Activated CD4-positive, alpha-beta T cell treated with anti-CD3 and anti-CD28 coated beads, Interleukin-2, amount 10 ng/mL, durations not matched to agents 24 days and 14 days (primary cell): ENCODE data around the gene JAKMIP2. TPM values are rescaled to one million over a fixed set of nuclear protein-coding genes. Genes with fewer than 3 reads are reported as not detected.
A peak's percentile ranks its signal among the peaks of the same experiment; 100 is the strongest.
"Not testable (repeated sequence)": the region's sequence is repeated elsewhere in the genome, so short reads cannot be mapped to it uniquely, and the experiment has no call there.

Source experiments
- DNase-seq: peaks from one replicate; pipeline ENCODE4 v3.0.0; 2022
- H3K27ac Mint-ChIP-seq: one replicate; pipeline ENCODE4 v1.8.0; 2022; ENCODE audit warnings: mild to moderate bottlenecking, mixed read lengths
- H3K27me3 Mint-ChIP-seq: one replicate; pipeline ENCODE4 v1.8.0; 2022; ENCODE audit warnings: mixed read lengths
- H3K36me3 Mint-ChIP-seq: one replicate; pipeline ENCODE4 v1.8.0; 2022; ENCODE audit warnings: low read depth, mild to moderate bottlenecking, mixed read lengths
- H3K4me1 Mint-ChIP-seq: one replicate; pipeline ENCODE4 v1.8.0; 2021; ENCODE audit warnings: mixed read lengths
- H3K4me3 Mint-ChIP-seq: one replicate; pipeline ENCODE4 v1.8.0; 2022; ENCODE audit warnings: mild to moderate bottlenecking, moderate library complexity, mixed read lengths
- H3K9me3 Mint-ChIP-seq: one replicate; pipeline ENCODE4 v1.8.0; 2021; ENCODE audit warnings: mixed read lengths
- intact Hi-C: fragments of 100-400 bp; cut with micrococcal nuclease; formaldehyde crosslinking; loops from one replicate; pipeline ENCODE4 v1.15.1; 2023
- total RNA-seq: library from RNA; stranded (reverse); gene quantifications from 2 replicates; pipeline ENCODE4 v1.2.3, GENCODE V29; 2022

JAKMIP2 gene
- total RNA-seq, 1 donor from 2014 or later = 1.2 TPM

DNA sequence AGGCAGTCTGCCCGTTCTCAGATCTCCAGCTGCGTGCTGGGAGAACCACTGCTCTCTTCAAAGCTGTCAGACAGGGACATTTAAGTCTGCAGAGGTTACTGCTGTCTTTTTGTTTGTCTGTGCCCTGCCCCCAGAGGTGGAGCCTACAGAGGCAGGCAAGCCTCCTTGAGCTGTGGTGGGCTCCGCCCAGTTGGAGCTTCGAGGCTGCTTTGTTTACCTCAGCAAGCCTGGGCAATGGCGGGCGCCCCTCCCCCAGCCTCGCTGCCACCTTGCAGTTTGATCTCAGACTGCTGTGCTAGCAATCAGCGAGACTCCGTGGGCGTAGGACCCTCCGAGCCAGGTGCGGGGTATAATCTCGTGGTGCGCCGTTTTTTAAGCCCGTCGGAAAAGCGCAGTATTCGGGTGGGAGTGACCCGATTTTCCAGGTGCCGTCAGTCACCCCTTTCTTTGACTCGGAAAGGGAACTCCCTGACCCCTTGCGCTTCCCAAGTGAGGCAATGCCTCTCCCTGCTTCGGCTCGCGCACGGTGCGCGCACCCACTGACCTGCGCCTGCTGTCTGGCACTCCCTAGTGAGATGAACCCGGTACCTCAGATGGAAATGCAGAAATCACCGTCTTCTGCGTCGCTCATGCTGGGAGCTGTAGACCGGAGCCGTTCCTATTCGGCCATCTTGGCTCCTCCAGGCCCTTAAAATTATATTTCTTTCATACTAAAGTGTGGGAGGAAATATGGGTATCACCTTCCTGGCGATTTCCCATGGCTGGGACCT, 61.2 kb downstream of the JAKMIP2 start:
- H3K9me3 Mint-ChIP-seq, intact Hi-C loops, H3K36me3 Mint-ChIP-seq, H3K4me1 Mint-ChIP-seq, H3K27me3 Mint-ChIP-seq, H3K27ac Mint-ChIP-seq, H3K4me3 Mint-ChIP-seq: not testable (repeated sequence)
- peak; percentile 6 for DNase-seq

DNA sequence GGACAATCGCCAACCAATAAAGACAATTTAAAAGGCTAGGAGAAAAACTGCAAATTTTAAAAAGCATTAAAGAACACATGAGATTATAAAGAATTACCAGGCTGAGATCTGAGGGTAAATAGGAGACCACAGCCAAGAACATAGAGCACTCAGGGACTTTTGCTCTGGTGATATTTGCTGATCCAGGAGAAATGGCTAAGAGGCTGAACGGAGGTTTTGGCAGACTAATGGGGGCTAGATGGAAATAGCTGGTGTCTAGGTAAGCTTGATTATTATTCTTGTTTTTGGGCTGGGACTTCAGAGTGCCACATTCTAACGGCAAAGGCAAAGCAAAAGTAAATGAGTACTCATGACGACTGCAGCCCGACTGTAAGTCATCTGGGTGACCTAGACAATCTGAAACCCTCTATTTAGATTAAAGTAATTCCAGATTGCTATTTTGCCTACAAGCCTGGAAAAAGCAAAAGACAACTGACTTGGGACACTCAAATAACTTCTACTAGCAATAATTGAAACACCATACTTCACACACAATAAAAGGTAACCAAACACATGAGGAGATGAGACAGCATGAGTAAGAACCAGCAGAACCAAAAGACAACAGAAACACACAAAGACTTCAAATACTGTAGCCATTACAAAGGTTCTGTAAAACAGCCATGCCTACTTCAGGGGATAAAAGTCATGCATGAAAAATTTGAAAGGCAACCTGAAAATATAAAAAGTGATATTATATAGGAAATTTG, 68.8 kb downstream of the JAKMIP2 start:
- H3K27ac Mint-ChIP-seq = no peak overlapping the region
- intact Hi-C loops = no loop called here

DNA sequence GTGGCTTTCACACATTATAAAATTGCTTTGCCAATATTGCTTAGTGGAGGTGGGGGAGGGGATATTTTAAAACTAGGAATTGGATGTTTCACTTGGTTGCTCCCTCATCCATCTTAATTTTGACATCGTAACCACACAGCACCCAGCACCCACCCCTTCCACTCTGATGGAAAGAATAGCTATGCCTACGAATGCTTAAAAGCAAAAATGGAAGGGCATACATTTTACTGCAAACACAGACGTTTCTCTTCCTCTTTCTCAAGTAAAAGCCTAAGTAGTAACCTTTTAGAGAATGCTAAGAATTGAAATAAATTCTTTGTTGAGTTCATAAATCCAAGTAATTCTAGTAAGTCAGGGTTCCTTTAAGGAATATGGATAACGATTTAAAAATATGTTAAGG, 69.9 kb downstream of the JAKMIP2 start:
- no peak overlapping the region for H3K27ac Mint-ChIP-seq
- no peaks in the 10 kb centered on the region for H3K27me3 Mint-ChIP-seq
- H3K9me3 Mint-ChIP-seq = no peaks in the 10 kb centered on the region
- peak; percentile 20 for DNase-seq
- H3K36me3 Mint-ChIP-seq = no peaks in the 10 kb centered on the region
- H3K4me3 Mint-ChIP-seq = no peak overlapping the region
- H3K4me1 Mint-ChIP-seq = no peaks in the 10 kb centered on the region
- intact Hi-C loops = no loop called here

More for the DNA sequence above, 68.8 kb downstream of the JAKMIP2 start:
- Mint-ChIP-seq H3K36me3 (no peaks in the 10 kb centered on the region), H3K9me3 (no peaks in the 10 kb centered on the region), H3K27me3 (no peaks in the 10 kb centered on the region), H3K4me3 (no peak overlapping the region), H3K4me1 (no peaks in the 10 kb centered on the region)
- DNase-seq = peak; percentile 19

DNA sequence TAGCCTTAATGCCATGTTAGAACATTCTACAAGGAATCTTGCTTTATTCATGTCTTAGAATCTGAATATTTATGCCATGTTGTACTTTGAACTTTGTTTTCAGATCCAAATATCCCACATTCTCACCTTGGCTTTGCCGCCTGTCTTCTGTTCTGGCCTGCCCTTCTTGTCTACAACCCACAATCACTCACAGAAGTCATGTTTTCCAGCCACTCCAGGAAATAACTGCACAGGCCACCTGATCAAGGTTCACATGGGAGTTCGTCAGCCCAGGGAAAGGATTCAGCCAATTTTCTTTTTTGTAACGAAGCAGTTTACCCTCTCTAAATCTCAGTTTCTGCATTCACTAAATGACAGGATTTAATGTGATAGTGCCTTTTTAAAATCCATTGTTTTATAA, 70.5 kb downstream of the JAKMIP2 start:
- Mint-ChIP-seq H3K27ac (no peak overlapping the region), H3K4me3 (no peak overlapping the region), H3K9me3 (no peaks in the 10 kb centered on the region), H3K27me3 (no peaks in the 10 kb centered on the region), H3K36me3 (no peaks in the 10 kb centered on the region), H3K4me1 (no peaks in the 10 kb centered on the region)
- intact Hi-C loops = no loop called here
- DNase-seq = peak; percentile 20

DNA sequence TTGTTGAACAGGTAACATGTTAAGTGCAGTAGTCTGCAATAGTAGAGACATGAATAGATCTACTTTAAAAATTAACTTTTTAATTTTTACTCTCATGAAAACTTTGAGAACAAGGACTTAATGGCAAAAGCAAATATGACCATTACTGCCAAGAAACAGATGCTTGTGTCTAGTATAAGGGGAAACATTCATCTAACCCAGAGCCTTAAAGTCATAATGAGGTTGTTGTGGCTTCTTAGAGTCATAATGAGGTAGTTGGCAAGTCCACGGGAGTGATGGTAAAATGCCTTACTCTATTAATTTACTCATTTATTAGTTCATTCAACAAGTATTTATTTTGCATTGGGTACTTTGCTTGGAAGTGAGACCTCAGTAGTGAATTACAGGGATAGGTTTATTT, 71.5 kb downstream of the JAKMIP2 start:
- Mint-ChIP-seq H3K27ac (no peak overlapping the region), H3K27me3 (no peaks in the 10 kb centered on the region), H3K9me3 (no peaks in the 10 kb centered on the region), H3K4me3 (no peak overlapping the region), H3K4me1 (no peaks in the 10 kb centered on the region), H3K36me3 (no peaks in the 10 kb centered on the region)
- DNase-seq = no peak
- intact Hi-C loops = no loop called here

DNA sequence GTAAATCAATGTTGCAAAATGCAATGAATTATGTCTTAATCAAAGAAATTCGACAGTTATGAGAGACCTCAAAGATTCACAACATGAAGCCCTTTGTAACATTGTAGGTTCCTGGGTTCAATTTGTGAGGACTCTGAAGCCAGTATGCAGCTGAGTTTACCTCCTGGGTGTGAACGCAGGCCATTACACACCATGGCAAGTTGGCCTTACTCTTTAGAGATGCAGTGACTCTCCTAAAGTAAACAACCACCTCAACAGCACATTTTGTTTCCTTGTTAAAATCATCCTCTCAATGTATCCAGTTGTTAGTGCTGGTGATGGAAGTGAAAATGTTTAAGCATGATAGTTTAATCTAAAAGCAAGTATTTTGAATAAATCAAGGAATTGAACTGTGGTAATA, 73.8 kb downstream of the JAKMIP2 start:
- no peaks in the 10 kb centered on the region for H3K27me3 Mint-ChIP-seq
- no peaks in the 10 kb centered on the region for H3K36me3 Mint-ChIP-seq
- H3K4me3 Mint-ChIP-seq = no peak overlapping the region
- H3K4me1 Mint-ChIP-seq = no peaks in the 10 kb centered on the region
- no peaks in the 10 kb centered on the region for H3K9me3 Mint-ChIP-seq
- H3K27ac Mint-ChIP-seq = no peak overlapping the region
- intact Hi-C loops = no loop called here
- DNase-seq = no peak

DNA sequence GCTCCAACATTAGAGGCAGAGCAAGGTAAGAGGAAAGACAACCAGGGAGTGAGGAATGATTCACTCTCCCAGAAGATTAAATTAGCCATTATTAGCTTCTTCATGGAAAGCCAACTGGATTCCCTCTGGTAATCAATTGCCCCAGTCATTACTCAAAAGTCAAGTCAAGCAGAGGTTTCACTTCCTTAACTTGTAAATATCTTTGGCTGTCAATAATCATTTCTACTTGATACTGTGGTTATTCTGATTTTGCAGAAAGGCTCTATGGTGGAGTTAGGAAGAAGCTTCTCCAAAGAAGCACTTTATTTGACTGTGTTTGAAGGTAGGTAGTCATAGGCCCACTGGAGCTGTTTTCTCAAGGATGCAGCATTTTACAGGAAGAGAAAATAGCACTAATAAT, 78.0 kb downstream of the JAKMIP2 start:
- Mint-ChIP-seq H3K27ac (no peak overlapping the region), H3K27me3 (no peaks in the 10 kb centered on the region), H3K36me3 (no peaks in the 10 kb centered on the region), H3K4me3 (no peak overlapping the region), H3K4me1 (no peaks in the 10 kb centered on the region), H3K9me3 (no peaks in the 10 kb centered on the region)
- DNase-seq = no peak
- intact Hi-C loops = no loop called here

DNA sequence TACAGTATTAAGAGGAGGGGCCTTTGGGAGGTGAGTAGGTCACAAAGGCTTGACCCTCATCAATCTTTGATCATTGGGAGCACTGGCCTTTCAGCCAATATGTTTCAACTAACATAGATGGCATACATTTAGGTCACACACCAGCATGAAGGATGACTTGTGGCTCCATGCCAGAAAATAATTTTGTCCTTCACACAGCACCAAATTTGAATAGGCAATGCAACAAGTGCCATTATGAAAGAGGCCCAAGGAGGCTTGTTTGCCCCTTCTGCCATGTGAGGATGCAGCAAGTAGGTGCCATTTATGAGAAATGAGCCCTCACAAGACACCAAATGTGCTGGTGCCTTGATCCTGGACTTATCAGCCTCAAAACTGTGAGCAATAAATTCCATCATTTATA, 81.1 kb downstream of the JAKMIP2 start:
- H3K36me3 Mint-ChIP-seq = no peaks in the 10 kb centered on the region
- no peak overlapping the region for H3K27ac Mint-ChIP-seq
- H3K4me1 Mint-ChIP-seq = no peaks in the 10 kb centered on the region
- no peaks in the 10 kb centered on the region for H3K27me3 Mint-ChIP-seq
- intact Hi-C loops = no loop called here
- H3K9me3 Mint-ChIP-seq = peaks cover 13% of the 10 kb centered on the region
- no peak overlapping the region for H3K4me3 Mint-ChIP-seq
- DNase-seq = peak; percentile 22

DNA sequence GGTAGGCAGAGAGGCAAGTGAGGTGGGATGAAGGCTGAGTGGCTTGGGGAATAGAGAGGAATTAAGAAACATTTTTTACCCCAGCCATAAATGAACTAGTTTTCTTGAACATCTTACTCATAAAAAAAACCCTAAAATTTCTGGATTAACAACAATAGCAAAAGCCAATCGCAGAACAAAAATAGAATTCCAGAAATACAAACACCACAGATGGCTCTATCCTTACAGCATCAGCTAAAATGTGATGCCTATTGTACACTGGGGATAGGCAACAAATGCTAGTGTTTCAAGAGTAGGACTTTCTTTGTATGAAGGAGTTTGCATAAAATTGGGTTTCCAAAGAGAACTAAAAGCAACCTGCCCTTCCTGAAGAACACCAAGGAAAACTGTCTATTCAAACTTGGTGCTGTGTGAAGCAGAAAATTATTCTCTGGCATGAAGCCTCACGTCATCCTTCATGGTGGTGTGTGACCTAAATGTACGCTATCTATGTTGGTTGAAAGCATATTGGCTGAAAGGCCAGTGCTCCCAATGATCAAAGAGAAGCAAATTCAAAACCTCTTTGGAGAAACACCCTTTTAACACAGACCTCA, 82.9 kb downstream of the JAKMIP2 start:
- no peaks in the 10 kb centered on the region for H3K4me1 Mint-ChIP-seq
- H3K27me3 Mint-ChIP-seq = no peaks in the 10 kb centered on the region
- peak; percentile 7 for DNase-seq
- intact Hi-C loops = loop anchor here (1.0 kb wide), 1 partner anchor 21 kb away; no protein-coding TSS in a partner anchor
- H3K9me3 Mint-ChIP-seq = peaks cover 13% of the 10 kb centered on the region
- H3K27ac Mint-ChIP-seq = no peak overlapping the region
- no peaks in the 10 kb centered on the region for H3K36me3 Mint-ChIP-seq
- H3K4me3 Mint-ChIP-seq = no peak overlapping the region

DNA sequence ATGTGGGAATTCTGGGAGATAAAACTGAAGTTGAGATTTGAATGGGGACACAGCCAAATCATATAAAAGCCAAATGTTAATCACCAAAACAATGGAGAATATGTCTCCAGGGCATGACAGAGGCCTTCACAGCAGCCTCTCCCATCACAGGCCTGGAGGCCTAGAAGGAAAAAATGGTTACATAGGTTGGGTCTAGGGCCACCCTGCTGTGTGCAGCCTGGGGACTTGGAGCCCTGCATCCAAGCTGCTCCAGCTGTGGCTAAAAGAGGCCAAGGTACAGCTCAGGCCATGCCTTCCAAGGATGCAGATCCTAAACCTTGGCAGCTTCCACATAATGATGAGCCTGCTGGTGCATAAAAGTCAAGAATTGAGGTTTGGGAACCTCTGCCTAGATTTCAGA, 85.1 kb downstream of the JAKMIP2 start:
- Mint-ChIP-seq H3K27me3 (no peaks in the 10 kb centered on the region), H3K4me3 (no peak overlapping the region), H3K9me3 (peaks cover 13% of the 10 kb centered on the region), H3K4me1 (no peaks in the 10 kb centered on the region), H3K36me3 (no peaks in the 10 kb centered on the region), H3K27ac (no peak overlapping the region)
- DNase-seq = no peak
- intact Hi-C loops = no loop called here

DNA sequence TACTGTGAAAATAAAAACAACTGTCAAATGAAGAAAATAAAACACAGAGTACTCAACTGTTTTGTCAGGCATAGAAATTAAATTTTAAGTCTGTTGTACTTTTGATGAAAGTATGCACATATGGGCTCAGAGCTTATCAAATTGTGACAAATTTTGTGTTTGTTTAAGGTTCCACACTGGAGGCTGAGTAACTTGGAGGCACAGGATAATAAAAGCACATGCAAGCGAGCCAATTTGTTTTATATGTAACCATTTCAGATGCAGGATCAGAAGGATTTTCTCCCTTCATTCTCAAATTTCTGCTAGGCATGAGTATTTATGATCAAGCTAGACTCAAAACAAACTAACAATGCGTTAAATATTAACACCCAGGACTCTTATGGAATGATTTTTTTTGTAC, 87.8 kb downstream of the JAKMIP2 start:
- no peak overlapping the region for H3K4me3 Mint-ChIP-seq
- H3K27ac Mint-ChIP-seq = no peak overlapping the region
- H3K27me3 Mint-ChIP-seq = no peaks in the 10 kb centered on the region
- H3K36me3 Mint-ChIP-seq = no peaks in the 10 kb centered on the region
- no peaks in the 10 kb centered on the region for H3K4me1 Mint-ChIP-seq
- DNase-seq = no peak
- peaks cover 13% of the 10 kb centered on the region for H3K9me3 Mint-ChIP-seq
- intact Hi-C loops = no loop called here

DNA sequence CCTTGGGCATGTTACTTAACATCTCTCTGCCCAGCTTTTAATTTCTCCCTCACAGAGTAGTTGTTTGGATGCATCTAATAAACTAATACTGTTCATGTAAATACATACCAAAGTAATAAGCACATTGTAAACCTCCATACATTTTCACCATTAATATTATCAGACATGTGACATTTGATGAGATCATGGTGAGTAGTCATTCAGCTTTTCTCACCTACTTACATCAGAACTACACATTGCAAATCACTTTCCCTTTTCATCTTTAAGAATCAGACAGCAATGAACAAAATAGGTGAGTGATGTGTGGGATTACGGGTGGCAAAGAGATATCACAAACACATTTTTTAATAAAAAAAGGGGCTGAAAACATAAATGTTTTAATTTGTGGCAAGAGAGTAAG, 89.3 kb downstream of the JAKMIP2 start:
- DNase-seq = no peak
- intact Hi-C loops = no loop called here
- Mint-ChIP-seq H3K36me3 (no peaks in the 10 kb centered on the region), H3K27me3 (no peaks in the 10 kb centered on the region), H3K9me3 (peaks cover 1% of the 10 kb centered on the region), H3K4me3 (no peak overlapping the region), H3K27ac (no peak overlapping the region), H3K4me1 (no peaks in the 10 kb centered on the region)

DNA sequence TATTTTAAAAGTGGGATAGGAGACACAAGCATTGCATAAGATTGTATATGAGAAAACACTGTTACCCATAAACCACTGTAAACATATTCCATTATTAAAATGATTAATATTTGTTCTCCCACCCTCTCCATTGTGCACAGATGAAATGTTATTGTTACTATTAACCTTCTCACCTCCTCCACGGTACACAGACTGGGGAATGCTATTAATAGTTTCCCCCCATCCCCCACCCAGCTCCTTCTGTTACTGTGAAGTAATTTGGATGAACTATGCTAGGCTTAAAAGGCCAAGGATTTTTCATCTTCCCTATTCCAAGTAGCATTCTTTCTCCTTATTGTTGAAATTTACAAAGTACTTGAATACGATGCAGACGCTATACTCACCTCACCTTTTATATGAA, 91.4 kb downstream of the JAKMIP2 start:
- Mint-ChIP-seq H3K4me1 (no peaks in the 10 kb centered on the region), H3K27ac (no peak overlapping the region), H3K27me3 (no peaks in the 10 kb centered on the region), H3K9me3 (no peaks in the 10 kb centered on the region), H3K36me3 (no peaks in the 10 kb centered on the region), H3K4me3 (no peak overlapping the region)
- no peak for DNase-seq
- intact Hi-C loops = no loop called here

DNA sequence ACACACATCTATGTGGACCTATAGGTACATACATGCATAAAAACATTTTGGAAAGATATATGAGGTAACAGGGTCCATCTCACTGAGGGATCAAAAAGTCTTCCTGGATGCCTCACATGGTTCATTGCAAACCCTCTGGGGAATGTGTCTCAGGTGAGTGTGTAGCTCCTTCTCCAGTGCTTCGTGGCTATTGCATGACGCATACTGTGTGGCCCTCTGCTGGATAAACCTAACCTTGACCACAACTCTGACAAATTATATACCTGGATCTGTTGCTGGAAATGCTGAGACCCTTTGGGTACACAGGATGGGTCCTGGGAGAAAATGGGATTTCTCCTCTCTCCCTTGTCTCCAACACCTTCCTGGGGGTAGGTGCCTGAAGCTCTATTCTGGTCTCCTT, 91.9 kb downstream of the JAKMIP2 start:
- Mint-ChIP-seq H3K27me3 (no peaks in the 10 kb centered on the region), H3K36me3 (no peaks in the 10 kb centered on the region)

More for the DNA sequence above, 91.9 kb downstream of the JAKMIP2 start:
- intact Hi-C loops = no loop called here
- H3K9me3 Mint-ChIP-seq = no peaks in the 10 kb centered on the region
- no peak overlapping the region for H3K27ac Mint-ChIP-seq
- H3K4me3 Mint-ChIP-seq = no peak overlapping the region
- no peaks in the 10 kb centered on the region for H3K4me1 Mint-ChIP-seq
- DNase-seq = no peak
